GM12873 (cell line): ENCODE data around the gene BTBD9.

Source experiments
- CTCF ChIP-seq: IDR thresholded peaks from 2 replicates; pipeline ENCODE4 v1.5.1; 2012; ENCODE audit warnings: low read depth, mild to moderate bottlenecking, moderate library complexity, low read length, control low read depth; ENCODE audit not compliant: insufficient read depth; ENCODE audit errors: missing control alignments

Gene BTBD9

GRCh38 chr6:38580030-38580429, 59.7 kb downstream of the BTBD9 start:
- TF ChIP-seq CTCF, result no peak

- TF ChIP-seq CTCF, result no peak
Observed at GRCh38 chr6:38579010-38579628, 60.6 kb downstream of the BTBD9 start.

- TF ChIP-seq CTCF, result no peak
Observed at GRCh38 chr6:38578075-38578474, 61.7 kb downstream of the BTBD9 start.

- TF ChIP-seq CTCF, result no peak
Observed at GRCh38 chr6:38577492-38577891, 62.2 kb downstream of the BTBD9 start.

GRCh38 chr6:38573801-38574395, 65.8 kb downstream of the BTBD9 start:
- TF ChIP-seq CTCF, result no peak

- TF ChIP-seq CTCF, result no peak
Observed at GRCh38 chr6:38572186-38572813, 67.4 kb downstream of the BTBD9 start.

- no peak for TF ChIP-seq CTCF
Observed at GRCh38 chr6:38571721-38572120, 68.0 kb downstream of the BTBD9 start.
